ENCODE results near the gene SCUBE2.

SCUBE2 gene

GRCh38 chr11:9072626-9073176 is 18.7 kb downstream of the SCUBE2 start:
- DNase-seq = no peak

DNA sequence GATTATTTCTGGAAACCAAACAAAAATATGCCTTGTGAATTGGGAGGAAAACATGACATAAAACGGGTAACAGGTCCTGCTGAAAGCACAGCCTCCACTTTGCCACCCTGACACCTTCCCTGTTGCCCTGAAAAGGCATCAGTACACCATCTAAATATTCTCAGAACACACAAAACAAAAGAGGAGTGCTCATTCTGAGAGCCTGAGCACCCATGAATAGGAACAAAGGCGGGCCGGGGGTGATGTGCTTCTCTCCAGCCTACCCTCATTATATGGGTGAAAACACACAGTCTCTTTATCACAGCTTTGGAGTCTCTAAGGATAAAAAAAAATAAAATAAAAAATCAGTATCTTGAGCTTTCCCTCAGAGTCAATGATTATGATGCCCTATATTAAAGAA is 19.7 kb downstream of the SCUBE2 start:
- no peak for DNase-seq

GRCh38 chr11:9070749-9071491 is 20.5 kb downstream of the SCUBE2 start:
- DNase-seq = no peak

DNA sequence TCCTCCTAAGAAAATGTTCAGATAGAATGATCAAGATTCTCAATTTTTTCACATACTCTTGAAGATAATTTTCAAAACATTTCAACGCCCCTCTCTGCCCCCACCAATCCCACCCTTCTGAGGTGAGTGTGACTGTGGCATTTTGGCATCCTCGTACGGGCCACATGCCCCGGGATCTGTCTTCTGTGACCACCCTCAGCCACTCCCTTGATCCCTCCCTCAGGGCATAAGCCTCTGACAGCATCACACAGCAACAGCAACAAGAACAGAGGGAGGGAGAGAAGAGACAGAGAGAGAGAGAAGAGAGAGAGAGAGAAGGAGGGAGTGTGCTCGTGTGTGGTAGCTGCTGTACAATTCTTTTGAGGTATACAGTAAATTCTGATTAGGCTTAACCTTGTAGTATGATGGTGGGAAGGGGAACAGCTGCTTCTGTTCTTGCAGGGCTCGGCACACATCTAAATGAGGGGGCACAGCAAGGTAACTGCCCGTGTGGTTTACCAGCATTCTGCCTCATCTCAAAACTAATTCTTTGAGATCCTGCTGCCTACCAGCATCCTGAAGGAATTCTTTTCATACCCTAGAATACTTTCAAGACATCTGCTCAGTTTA is 21.4 kb downstream of the SCUBE2 start:
- no peak for DNase-seq

GRCh38 chr11:9069256-9069655 is 22.1 kb downstream of the SCUBE2 start:
- DNase-seq = no peak

DNA sequence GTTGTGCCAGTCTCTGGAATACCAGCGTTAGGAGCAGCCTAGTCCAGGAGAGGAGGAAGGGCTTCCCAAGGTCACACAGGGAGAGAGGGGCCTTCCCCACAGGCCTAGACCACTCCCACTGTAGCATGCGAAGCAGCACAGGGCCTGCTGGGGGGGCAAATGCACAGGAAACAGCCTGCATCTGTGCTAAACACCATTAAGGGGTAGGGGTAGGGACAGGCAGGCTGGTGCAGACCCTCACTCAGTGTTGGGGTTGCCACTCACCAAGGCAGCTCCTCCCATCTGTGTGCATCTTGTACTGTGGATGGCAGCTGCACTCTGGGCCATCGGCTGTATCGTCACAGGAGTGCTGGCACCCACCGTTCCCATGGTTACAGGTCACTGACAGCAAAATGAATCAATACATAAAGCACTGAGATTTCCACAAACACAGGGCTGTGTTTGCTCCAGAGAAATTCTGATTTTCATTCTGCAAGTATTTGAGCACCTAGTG is 24.9 kb downstream of the SCUBE2 start:
- no peak for DNase-seq

DNA sequence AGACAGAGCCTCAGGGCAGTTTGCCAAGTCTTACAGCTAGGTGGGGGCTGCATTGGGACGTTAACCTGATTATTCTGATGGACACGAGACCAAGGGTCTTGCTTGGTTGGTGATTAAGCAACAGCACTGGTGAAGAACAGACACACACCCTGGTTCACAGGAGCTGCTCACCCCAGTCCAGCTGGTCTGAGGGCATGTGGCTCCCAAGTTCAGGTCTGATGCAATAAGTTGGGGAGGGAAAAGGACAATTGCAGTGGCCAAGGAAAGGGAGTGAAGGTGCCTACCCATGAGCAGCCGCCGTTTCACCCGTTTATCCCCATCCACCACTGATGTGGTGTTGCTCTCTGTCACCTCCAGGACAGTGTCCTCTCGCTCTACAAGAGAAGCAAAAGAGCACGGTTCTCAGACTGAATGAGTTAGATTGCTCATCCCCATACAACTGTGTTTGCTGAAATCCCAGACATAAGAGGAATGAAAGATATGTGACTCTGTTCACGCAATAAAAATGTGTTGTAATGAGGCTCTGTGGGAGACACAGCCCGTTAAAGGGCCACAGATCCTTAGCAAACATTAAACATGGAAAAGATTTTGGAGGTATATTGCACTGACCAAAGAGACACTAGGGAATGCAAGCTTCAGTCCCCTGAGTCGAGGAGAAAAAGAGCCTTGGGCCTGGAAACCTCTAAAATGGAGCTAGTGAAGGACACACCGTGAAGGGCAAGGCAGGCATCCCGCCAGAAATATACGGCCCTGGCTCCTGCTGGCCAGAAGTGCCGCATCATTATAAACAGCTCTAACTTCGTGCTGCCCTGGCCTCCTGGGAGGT is 25.6 kb downstream of the SCUBE2 start:
- DNase-seq = no peak

DNA sequence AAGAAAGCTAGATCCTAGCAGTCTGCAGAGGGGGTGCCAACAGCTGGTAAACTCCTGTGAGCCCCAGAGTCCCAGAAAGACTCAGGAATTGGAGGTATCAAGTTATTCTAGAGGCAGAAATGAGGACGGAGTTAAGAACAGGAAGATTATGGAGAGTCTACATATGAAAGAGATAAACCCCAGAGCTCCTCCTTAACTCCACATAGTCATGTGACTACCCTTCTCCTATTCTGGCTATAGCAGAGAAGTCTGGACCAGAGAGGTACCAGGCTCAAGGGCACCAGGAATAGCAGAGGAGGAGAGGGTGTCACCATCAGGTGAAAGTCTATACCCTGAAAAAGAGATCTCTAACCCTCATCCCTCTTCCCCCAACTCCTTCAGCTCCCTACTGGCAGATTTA is 29.6 kb downstream of the SCUBE2 start:
- DNase-seq = no peak

DNA sequence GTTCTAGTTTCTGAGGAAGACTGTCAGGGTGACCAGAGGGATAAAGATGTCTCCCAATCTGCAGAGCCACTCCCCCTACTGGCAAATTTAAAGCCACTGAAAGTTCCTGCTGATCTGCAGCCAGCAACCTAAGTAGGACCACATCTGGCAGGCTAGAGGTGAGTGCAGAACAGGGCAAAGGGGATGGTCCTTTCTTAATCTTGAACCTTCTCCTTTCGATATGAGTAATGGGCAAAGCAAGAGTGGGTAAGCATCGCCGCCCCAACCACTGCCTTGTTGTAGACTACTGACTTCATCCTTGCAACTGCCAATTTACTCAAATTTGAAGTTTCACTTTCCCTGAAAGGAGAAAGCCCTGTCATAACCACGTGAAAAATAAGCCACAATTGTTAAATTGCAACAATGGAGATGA is 30.7 kb downstream of the SCUBE2 start:
- peak; percentile 43 for DNase-seq

GRCh38 chr11:9059406-9059805 is 32.0 kb downstream of the SCUBE2 start:
- DNase-seq = no peak

DNA sequence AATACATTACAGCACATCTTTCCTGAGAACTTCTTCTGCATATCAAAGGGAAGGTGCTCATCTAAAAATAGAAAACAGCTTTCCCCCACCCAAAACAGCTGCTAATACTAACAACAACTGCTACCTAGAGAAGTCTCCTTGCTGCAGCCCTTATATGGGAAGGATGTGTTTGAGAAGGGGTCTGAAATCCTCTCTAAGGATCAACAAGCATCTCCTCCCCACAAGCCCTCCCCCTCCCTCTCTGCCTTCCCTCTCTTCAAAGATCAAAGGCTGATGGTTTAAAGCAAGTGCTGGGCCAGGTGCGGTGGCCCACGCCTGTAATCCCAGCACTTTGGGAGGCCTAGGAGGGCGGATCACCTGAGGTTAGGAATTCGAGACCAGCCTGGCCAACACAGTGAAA is 33.5 kb downstream of the SCUBE2 start:
- DNase-seq = no peak

GRCh38 chr11:9057007-9057406 is 34.4 kb downstream of the SCUBE2 start:
- no peak for DNase-seq

DNA sequence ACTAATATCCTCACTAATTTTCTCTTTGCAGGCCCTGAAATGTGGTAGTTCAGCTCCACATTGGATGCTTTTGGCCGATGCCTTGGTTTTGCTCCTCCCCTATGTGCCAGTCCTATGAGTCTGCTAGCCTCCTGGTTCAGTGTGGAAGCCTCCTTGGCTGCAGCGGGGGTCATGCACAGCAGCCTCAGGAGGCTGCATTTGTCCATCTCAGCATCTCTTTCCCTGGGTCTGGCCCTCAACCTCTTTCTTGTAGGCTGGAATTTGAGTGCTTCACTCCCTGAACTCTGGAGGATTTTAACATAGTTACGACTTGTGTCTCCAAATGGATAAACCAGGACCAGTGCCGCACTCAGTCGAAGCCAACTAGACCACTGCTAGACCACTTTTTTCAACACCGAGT is 34.9 kb downstream of the SCUBE2 start:
- no peak for DNase-seq

- DNase-seq = no peak
Observed at GRCh38 chr11:9053316-9054035, 37.9 kb downstream of the SCUBE2 start.

- no peak for DNase-seq
Observed at GRCh38 chr11:9052316-9052715, 39.1 kb downstream of the SCUBE2 start.

DNA sequence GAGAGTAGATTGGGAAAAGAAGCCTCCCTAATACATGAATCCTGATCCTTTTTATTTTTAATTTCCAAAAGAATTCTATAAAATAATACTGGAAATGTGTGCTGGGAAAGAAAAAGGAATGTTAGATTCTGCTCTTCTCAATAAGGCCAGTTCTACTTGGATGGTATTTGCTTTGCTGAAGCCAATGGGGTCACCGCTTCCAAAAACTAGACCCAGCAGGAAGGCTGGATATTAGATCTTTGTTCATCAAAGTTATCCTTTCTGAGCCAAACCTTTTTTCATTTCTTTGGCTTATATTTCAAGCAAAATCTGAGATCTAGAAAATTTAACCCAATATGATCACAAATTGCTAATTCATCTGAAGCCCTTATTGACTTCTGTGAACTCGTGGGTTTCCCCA is 41.4 kb downstream of the SCUBE2 start:
- no peak for DNase-seq

GRCh38 chr11:9047964-9048523 is 43.4 kb downstream of the SCUBE2 start:
- DNase-seq = no peak

GRCh38 chr11:9046481-9046880 is 44.9 kb downstream of the SCUBE2 start:
- DNase-seq = no peak

DNA sequence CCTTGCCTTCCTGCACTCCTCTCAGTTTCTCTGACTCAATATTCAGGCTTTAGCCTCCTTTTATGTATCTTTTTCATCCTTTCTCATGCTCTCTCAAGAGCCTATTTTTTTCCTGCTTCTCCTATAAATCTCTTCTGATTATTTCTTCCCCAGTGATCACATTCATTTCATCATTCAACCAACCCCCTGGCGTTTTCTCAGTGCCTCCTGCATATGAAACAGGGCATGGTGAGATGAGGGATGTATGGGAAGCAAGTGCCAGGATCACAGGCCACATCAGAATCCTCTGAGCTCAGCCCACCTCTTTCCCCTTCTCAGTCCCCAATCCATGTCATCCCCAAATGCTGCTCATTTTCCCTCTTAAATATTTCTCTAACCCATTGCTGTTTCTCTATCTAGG is 48.9 kb downstream of the SCUBE2 start:
- DNase-seq = no peak

DNA sequence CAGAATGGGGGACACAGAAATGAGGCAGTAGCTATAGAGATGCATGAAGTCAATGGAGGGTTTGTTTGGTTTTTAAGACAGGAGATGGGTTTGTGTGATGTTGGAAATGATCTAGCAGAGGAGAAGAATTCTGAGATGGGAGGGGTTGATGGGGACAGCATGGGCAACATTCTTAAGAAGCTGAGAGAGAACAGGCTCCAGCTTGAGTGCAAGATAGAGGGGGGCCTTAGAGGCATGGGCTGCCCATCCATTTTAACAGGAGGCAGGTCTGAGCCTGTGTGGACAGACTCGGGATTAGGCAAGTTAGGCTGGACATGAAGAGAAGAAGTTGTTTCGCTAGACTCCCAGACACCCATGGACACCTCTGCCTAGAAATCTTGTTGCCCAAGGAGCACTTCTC is 49.7 kb downstream of the SCUBE2 start:
- no peak for DNase-seq

- no peak for DNase-seq
Observed at GRCh38 chr11:9040410-9040809, 51.0 kb downstream of the SCUBE2 start.

DNA sequence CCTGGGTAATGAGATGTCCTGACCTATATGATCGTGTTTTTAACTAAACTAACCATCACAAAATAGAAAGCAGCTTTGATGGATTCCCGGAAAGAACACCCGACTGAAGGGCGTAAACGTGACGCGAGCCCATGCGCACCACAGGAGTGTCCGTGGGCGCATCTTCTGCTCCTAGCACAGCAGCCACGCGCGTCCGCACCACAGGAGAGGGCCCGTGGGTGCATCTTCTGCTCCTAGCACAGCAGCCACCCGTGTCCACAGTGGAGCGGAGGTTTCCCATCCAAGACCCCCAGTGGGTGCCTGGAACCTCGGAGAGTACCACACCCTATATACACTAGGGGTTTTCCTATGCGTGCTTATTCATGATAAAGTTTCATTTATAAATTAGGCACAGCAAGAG is 51.5 kb downstream of the SCUBE2 start:
- DNase-seq = no peak

DNA sequence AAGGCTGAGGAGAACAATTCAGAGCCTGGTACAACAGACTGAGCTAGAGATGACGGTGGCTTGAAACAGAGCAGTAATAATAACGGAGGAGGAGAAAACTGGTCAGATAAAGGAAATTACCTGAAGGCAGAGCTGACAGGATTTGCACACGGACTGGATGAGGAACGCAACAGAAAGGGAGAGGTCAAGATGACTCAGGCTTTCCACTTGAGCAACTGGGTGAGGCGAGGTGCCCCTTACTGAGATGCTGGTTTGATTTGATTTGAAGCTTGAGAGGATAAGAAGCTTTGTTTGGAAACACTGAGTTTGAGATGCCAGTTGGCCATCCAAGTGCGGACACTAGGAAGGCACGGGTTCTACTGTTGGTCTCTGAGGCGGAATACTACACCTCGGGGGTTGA is 52.2 kb downstream of the SCUBE2 start:
- no peak for DNase-seq
